HepG2 (cell line): ENCODE results near the gene REM2. TPM values are rescaled to one million over a fixed set of nuclear protein-coding genes. Genes with fewer than 3 reads are reported as not detected.

Experiments used
- BCL3 ChIP-seq: sonication (generic); formaldehyde crosslinking; IDR thresholded peaks from 2 replicates; pipeline ENCODE4 v1.5.1; 2020; ENCODE audit warnings: mild to moderate bottlenecking, missing genetic modification reagents, moderate library complexity
- CBX2 ChIP-seq, 2 experiments: fragments of 200-600 bp in 1 of 2; sonication (generic); formaldehyde crosslinking in 1 of 2; IDR thresholded peaks; 2 replicates each; pipeline versions ENCODE4 v1.7.0 to v1.8.1; 2018 to 2022; ENCODE audit warnings: low read depth in 2 of 2, low read length in 1 of 2, mild to moderate bottlenecking in 1 of 2, missing genetic modification reagents in 1 of 2
- CC2D1A ChIP-seq: sonication (generic); formaldehyde crosslinking; IDR thresholded peaks from 2 replicates; pipeline ENCODE4 v1.8.1; 2023; ENCODE audit warnings: mild to moderate bottlenecking, missing genetic modification reagents
- EP300 ChIP-seq, 3 experiments: sonication (generic) in 1 of 3; formaldehyde crosslinking in 1 of 3; IDR thresholded peaks; 2 replicates each; pipeline versions ENCODE4 v1.5.1 to v1.6.1; 2011 to 2020; ENCODE audit warnings: low read depth in 2 of 3, low read length in 2 of 3, borderline replicate concordance in 1 of 3, improper control_type of control experiment in 1 of 3, mild to moderate bottlenecking in 1 of 3, missing genetic modification reagents in 1 of 3, moderate library complexity in 1 of 3
- ETV5 ChIP-seq: IDR thresholded peaks from 2 replicates; pipeline ENCODE4 v1.6.1; 2018; ENCODE audit warnings: missing biosample characterization, missing genetic modification reagents, inconsistent platforms, borderline replicate concordance
- NFE2 ChIP-seq: sonication (generic); formaldehyde crosslinking; IDR thresholded peaks from 2 replicates; pipeline ENCODE4 v1.4.0; 2020; ENCODE audit warnings: missing genetic modification reagents
- ONECUT2 ChIP-seq: sonication (generic); formaldehyde crosslinking; IDR thresholded peaks from 2 replicates; pipeline ENCODE4 v1.4.0; 2020; ENCODE audit warnings: missing genetic modification reagents
- SMC3 ChIP-seq: IDR thresholded peaks from 2 replicates; pipeline ENCODE4 v1.6.1; 2011; ENCODE audit warnings: low read length, improper control_type of control experiment
- SMYD3 ChIP-seq: sonication (generic); formaldehyde crosslinking; IDR thresholded peaks from 2 replicates; pipeline ENCODE4 v1.8.1; 2023; ENCODE audit warnings: mild to moderate bottlenecking, missing genetic modification reagents
- SUZ12 ChIP-seq: fragments of 150-350 bp; IDR thresholded peaks from 2 replicates; pipeline ENCODE4 v1.6.1; 2014; ENCODE audit warnings: low read depth, low read length
- ZHX2 ChIP-seq, 2 experiments: sonication (generic) in 1 of 2; formaldehyde crosslinking in 1 of 2; IDR thresholded peaks; 2 replicates each; pipeline versions ENCODE4 v1.6.1 to v1.9.0; 2014 to 2022; ENCODE audit warnings: antibody characterized with exemption in 1 of 2, borderline replicate concordance in 1 of 2, inconsistent platforms in 1 of 2, low read depth in 1 of 2, missing genetic modification reagents in 1 of 2
- ZNF567 ChIP-seq: sonication (generic); formaldehyde crosslinking; IDR thresholded peaks from 2 replicates; pipeline ENCODE4 v1.8.1; 2023; ENCODE audit warnings: mild to moderate bottlenecking, missing genetic modification reagents, borderline replicate concordance
- polyA plus RNA-seq, 8 experiments: library from polyadenylated mRNA; depleted of rRNA in 3 of 8; stranded (reverse) in 7 of 8; unstranded in 1 of 8; fragments of >200 nt; fragmentation: Illumina TruSeq in 4 of 8; extraction: Trizol in 4 of 8; gene quantifications; 2 replicates each; pipeline versions ENCODE4 v1.2.1 to v1.2.3, GENCODE V29; 2011 to 2016; ENCODE audit warnings: low read depth in 4 of 8, missing spikeins in 1 of 8, mixed read lengths in 1 of 8; ENCODE audit not compliant: insufficient read depth in 1 of 8
- total RNA-seq, 5 experiments: library from RNA; depleted of rRNA; stranded (reverse); fragments of >200 nt; fragmentation: Illumina TruSeq; extraction: Trizol; gene quantifications; 2 replicates each; pipeline ENCODE4 v1.2.3, GENCODE V29; 2016; ENCODE audit warnings: low read depth in 1 of 5
- TF ChIP-seq, protein P1 (sequence below): sonication (generic); formaldehyde crosslinking; IDR thresholded peaks from 2 replicates; pipeline ENCODE4 v1.5.0; 2020; ENCODE audit warnings: mild to moderate bottlenecking, missing genetic modification reagents, borderline replicate concordance

The REM2 gene
- total and polyA plus RNA-seq, 2 of the 13 experiments (the other 11 are each of a cell fraction or from before 2014, with no cell fraction given), result 0.20 TPM; not detected in 1

DNA sequence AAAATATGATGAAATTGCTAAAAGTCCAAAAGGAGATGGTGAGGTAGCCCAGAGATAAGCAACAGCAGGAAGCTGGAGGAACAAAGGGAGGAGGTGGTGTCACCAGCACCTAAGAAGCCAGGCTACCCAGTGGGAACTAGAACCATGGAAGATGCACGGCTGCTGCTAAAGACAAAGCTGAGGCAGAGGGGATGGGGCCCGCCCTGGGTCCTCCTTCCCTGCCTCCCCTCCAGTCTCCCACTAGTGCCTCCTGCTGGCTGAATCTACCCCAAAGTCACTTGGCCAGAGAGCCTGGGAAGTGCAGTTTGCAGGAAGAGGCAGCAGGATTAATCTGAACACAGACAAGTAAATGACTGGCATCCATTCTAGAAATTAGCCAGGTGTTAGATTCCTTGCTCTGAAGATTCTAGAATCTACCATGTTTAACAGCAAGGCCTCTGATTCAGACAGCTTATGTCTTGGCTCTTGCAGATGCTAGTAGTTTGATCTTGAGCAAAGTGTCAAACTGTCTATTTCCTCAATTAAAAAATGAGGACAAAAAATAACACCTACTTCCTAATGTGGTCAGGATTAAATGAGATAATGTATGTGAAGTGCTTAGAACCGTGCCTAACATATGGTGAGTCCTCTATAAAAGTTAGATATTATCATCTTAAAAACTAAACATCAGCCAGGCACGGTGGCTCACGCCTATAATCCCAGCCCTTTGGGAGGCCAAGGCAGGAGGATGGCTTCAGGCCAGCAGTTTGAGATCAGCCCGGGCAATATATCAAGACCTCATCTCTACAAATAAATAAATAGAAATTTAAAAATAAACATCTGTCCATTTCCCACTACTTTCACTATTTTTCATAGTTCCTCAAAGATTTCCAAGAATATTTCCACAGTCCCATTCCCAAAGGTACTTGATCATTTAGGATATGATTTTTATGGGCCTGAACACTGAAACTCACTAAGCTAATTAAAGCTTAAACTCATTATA is 17.3 kb upstream of the REM2 start (continued):
- TF ChIP-seq EP300 (IDR thresholded peaks at IDR 0.05; ENCODE audit: low read depth in 2 of 2, low read length in 2 of 2) (no peak), EP300 (CRISPR knock-in tag; IDR thresholded peaks at IDR 0.05; ENCODE audit: borderline replicate concordance) (no peak), SUZ12 (no peak), NFE2 (CRISPR knock-in tag) (no peak), ZNF567 (CRISPR knock-in tag) (no peak), SMC3 (peak; percentile 35; the same call in 1 of the 2 replicates), ONECUT2 (CRISPR knock-in tag) (no peak), BCL3 (no peak), ETV5 (CRISPR knock-in tag) (no peak), ZHX2 (IDR thresholded peaks at IDR 0.05; ENCODE audit: low read depth) (no peak), ZHX2 (CRISPR knock-in tag; IDR thresholded peaks at IDR 0.05; ENCODE audit: borderline replicate concordance) (no peak), SMYD3 (no peak), CC2D1A (peak; percentile 39; the same call in 1 of the 2 replicates), CBX2 (IDR thresholded peaks at IDR 0.05; ENCODE audit: low read depth, low read length) (no peak), CBX2 (CRISPR knock-in tag; IDR thresholded peaks at IDR 0.05; ENCODE audit: low read depth) (no peak)
- TF ChIP-seq, protein P1, sequence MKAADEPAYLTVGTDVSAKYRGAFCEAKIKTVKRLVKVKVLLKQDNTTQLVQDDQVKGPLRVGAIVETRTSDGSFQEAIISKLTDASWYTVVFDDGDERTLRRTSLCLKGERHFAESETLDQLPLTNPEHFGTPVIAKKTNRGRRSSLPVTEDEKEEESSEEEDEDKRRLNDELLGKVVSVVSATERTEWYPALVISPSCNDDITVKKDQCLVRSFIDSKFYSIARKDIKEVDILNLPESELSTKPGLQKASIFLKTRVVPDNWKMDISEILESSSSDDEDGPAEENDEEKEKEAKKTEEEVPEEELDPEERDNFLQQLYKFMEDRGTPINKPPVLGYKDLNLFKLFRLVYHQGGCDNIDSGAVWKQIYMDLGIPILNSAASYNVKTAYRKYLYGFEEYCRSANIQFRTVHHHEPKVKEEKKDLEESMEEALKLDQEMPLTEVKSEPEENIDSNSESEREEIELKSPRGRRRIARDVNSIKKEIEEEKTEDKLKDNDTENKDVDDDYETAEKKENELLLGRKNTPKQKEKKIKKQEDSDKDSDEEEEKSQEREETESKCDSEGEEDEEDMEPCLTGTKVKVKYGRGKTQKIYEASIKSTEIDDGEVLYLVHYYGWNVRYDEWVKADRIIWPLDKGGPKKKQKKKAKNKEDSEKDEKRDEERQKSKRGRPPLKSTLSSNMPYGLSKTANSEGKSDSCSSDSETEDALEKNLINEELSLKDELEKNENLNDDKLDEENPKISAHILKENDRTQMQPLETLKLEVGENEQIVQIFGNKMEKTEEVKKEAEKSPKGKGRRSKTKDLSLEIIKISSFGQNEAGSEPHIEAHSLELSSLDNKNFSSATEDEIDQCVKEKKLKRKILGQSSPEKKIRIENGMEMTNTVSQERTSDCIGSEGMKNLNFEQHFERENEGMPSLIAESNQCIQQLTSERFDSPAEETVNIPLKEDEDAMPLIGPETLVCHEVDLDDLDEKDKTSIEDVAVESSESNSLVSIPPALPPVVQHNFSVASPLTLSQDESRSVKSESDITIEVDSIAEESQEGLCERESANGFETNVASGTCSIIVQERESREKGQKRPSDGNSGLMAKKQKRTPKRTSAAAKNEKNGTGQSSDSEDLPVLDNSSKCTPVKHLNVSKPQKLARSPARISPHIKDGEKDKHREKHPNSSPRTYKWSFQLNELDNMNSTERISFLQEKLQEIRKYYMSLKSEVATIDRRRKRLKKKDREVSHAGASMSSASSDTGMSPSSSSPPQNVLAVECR (CRISPR knock-in tag), result no peak
